H1 (cell line): Measurements from ENCODE around the gene CDC14B. TPM values are rescaled to one million over a fixed set of nuclear protein-coding genes. Genes with fewer than 3 reads are reported as not detected.

ENCODE experiments used
- POU5F1 ChIP-seq: IDR thresholded peaks from 2 replicates; pipeline ENCODE4 v1.6.1; 2011; ENCODE audit warnings: low read depth, mild to moderate bottlenecking, low read length, moderate library complexity
- polyA plus RNA-seq, 7 experiments: library from polyadenylated mRNA; depleted of rRNA in 3 of 7; stranded (reverse) in 5 of 7; unstranded in 2 of 7; fragments of >200 nt in 5 of 7; fragments of 200-250 nt in 2 of 7; gene quantifications; 1 replicate in 5 of 7; 2 replicates in 1 of 7; 4 replicates in 1 of 7; pipeline versions ENCODE4 v1.2.1 to v1.2.3, GENCODE V29; 2011 to 2013; ENCODE audit warnings: missing spikeins in 2 of 7, mixed read lengths in 2 of 7
- total RNA-seq: library from RNA; stranded (reverse); fragmentation: NEBNext Ultra II Directional; extraction: Animal tissue kit (Norgen Biotek cat#: 25700); gene quantifications from 2 replicates; pipeline ENCODE4 v1.2.1, GENCODE V29; 2021
- TF ChIP-seq, protein P1 (sequence below): fragments of 300-600 bp; sonication (generic); IDR thresholded peaks from 2 replicates; pipeline ENCODE4 v1.7.1; 2012; ENCODE audit warnings: low read length, moderate library complexity, mild to moderate bottlenecking, inconsistent platforms; ENCODE audit not compliant: insufficient replicate concordance

The CDC14B gene
- total and polyA plus RNA-seq, 2 of the 8 experiments (the other 6 are each of a cell fraction or from before 2014, with no cell fraction given): 17.2 to 44.6 TPM

DNA sequence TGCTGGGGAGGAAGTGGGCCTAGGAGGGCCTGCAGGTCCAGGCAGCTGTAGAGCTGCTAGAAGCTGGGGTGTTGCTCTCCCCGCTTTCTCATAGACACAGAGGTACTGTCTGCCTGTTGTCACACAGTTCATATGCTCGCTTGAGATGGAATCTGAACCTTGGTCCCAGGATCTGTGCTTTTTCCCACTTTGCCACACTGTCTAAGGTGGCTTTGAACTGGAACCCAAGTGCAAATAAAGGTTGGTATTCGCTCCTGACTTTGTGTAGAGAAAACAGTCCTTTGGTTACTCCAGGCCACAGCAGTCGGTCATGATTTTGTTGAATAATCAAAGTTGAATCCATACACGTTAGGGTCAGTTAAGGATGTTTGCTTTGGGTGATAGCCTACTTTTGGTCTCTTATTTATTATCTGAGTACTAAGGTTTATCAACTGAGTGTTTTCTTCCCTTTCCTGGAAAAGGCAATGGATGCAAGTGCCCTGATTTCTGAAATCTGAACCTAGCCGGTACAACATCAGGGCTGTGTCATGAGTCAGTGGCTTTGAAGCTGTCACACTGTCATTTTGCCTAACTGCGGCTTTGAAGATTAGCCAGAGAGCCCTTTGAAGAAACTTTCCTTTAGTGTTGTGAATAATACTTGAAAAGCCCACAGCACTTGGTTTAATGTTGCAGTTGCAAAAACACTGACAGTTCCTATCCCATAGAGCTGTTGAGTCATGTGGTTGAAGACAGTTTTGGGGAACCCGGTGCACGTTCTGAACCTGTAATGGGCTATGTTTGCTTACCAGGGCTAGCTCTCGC lies 128.4 kb downstream of the CDC14B start (continued):
- TF ChIP-seq, protein P1, sequence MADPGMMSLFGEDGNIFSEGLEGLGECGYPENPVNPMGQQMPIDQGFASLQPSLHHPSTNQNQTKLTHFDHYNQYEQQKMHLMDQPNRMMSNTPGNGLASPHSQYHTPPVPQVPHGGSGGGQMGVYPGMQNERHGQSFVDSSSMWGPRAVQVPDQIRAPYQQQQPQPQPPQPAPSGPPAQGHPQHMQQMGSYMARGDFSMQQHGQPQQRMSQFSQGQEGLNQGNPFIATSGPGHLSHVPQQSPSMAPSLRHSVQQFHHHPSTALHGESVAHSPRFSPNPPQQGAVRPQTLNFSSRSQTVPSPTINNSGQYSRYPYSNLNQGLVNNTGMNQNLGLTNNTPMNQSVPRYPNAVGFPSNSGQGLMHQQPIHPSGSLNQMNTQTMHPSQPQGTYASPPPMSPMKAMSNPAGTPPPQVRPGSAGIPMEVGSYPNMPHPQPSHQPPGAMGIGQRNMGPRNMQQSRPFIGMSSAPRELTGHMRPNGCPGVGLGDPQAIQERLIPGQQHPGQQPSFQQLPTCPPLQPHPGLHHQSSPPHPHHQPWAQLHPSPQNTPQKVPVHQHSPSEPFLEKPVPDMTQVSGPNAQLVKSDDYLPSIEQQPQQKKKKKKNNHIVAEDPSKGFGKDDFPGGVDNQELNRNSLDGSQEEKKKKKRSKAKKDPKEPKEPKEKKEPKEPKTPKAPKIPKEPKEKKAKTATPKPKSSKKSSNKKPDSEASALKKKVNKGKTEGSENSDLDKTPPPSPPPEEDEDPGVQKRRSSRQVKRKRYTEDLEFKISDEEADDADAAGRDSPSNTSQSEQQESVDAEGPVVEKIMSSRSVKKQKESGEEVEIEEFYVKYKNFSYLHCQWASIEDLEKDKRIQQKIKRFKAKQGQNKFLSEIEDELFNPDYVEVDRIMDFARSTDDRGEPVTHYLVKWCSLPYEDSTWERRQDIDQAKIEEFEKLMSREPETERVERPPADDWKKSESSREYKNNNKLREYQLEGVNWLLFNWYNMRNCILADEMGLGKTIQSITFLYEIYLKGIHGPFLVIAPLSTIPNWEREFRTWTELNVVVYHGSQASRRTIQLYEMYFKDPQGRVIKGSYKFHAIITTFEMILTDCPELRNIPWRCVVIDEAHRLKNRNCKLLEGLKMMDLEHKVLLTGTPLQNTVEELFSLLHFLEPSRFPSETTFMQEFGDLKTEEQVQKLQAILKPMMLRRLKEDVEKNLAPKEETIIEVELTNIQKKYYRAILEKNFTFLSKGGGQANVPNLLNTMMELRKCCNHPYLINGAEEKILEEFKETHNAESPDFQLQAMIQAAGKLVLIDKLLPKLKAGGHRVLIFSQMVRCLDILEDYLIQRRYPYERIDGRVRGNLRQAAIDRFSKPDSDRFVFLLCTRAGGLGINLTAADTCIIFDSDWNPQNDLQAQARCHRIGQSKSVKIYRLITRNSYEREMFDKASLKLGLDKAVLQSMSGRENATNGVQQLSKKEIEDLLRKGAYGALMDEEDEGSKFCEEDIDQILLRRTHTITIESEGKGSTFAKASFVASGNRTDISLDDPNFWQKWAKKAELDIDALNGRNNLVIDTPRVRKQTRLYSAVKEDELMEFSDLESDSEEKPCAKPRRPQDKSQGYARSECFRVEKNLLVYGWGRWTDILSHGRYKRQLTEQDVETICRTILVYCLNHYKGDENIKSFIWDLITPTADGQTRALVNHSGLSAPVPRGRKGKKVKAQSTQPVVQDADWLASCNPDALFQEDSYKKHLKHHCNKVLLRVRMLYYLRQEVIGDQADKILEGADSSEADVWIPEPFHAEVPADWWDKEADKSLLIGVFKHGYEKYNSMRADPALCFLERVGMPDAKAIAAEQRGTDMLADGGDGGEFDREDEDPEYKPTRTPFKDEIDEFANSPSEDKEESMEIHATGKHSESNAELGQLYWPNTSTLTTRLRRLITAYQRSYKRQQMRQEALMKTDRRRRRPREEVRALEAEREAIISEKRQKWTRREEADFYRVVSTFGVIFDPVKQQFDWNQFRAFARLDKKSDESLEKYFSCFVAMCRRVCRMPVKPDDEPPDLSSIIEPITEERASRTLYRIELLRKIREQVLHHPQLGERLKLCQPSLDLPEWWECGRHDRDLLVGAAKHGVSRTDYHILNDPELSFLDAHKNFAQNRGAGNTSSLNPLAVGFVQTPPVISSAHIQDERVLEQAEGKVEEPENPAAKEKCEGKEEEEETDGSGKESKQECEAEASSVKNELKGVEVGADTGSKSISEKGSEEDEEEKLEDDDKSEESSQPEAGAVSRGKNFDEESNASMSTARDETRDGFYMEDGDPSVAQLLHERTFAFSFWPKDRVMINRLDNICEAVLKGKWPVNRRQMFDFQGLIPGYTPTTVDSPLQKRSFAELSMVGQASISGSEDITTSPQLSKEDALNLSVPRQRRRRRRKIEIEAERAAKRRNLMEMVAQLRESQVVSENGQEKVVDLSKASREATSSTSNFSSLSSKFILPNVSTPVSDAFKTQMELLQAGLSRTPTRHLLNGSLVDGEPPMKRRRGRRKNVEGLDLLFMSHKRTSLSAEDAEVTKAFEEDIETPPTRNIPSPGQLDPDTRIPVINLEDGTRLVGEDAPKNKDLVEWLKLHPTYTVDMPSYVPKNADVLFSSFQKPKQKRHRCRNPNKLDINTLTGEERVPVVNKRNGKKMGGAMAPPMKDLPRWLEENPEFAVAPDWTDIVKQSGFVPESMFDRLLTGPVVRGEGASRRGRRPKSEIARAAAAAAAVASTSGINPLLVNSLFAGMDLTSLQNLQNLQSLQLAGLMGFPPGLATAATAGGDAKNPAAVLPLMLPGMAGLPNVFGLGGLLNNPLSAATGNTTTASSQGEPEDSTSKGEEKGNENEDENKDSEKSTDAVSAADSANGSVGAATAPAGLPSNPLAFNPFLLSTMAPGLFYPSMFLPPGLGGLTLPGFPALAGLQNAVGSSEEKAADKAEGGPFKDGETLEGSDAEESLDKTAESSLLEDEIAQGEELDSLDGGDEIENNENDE: no peak
- no peak for TF ChIP-seq POU5F1
- TF ChIP-seq, all 59 proteins: peak for 0
